Thyroid gland (tissue), 4 donors: ENCODE measurements around the gene SHOC2. TPM values are rescaled to one million over a fixed set of nuclear protein-coding genes. Genes with fewer than 3 reads are reported as not detected.

Source experiments
- DNase-seq, 2 donors: peaks; one replicate each; pipeline ENCODE4 v3.0.0-alpha.2; 2019
- H3K27ac ChIP-seq, 3 donors: fragments of 200-600 bp; sonication (generic); 1 replicate in 2 of 3; 2 replicates in 1 of 3; pipeline ENCODE4 v1.5.1; 2016 to 2019; ENCODE audit warnings: mild to moderate bottlenecking in 1 of 3, moderate library complexity in 1 of 3
- H3K27me3 ChIP-seq: fragments of 200-600 bp; sonication (generic); one replicate; pipeline ENCODE4 v1.5.1; 2019
- H3K36me3 ChIP-seq, 2 donors: fragments of 200-600 bp; sonication (generic); one replicate each; pipeline ENCODE4 v1.5.1; 2016 to 2019
- H3K4me1 ChIP-seq, 2 donors: fragments of 200-600 bp; sonication (generic); one replicate each; pipeline ENCODE4 v1.5.1; 2017 to 2019
- H3K4me3 ChIP-seq, 3 donors: fragments of 200-600 bp; sonication (generic); replicated peaks in 1 of 3; 1 replicate in 2 of 3; 2 replicates in 1 of 3; pipeline ENCODE4 v1.5.1; 2016; ENCODE audit warnings: mild to moderate bottlenecking in 1 of 3
- H3K9me3 ChIP-seq: fragments of 200-600 bp; sonication (generic); one replicate; pipeline ENCODE4 v1.5.1; 2017
- CTCF ChIP-seq, 6 experiments: fragments of 200-600 bp in 3 of 6; fragments of 450-650 bp in 3 of 6; sonication (generic) in 3 of 6; IDR thresholded peaks; one replicate each; pipeline ENCODE4 v1.5.1; 2016 to 2019; ENCODE audit warnings: antibody characterized with exemption in 6 of 6, mild to moderate bottlenecking in 2 of 6, inconsistent platforms in 1 of 6, moderate library complexity in 1 of 6
- POLR2A ChIP-seq, 2 donors: fragments of 450-650 bp; IDR thresholded peaks; one replicate each; pipeline ENCODE4 v1.6.1; 2017; ENCODE audit warnings: antibody characterized with exemption in 2 of 2, mild to moderate bottlenecking in 2 of 2, moderate library complexity in 1 of 2
- WGBS, 2 donors: methylation state at CpG; one replicate each; pipeline ENCODE4 v1.1.5; 2017; 5-methylcytosine and 5-hydroxymethylcytosine counted together
- intact Hi-C: fragments of 100-400 bp; cut with DNase I; formaldehyde crosslinking; loops from one replicate; pipeline ENCODE4 v1.15.1; 2023
- total RNA-seq, 4 donors: library from RNA; depleted of rRNA; stranded (reverse); fragments of >200 nt; gene quantifications; one replicate each; pipeline ENCODE4 v1.2.3, GENCODE V29; 2016

Gene SHOC2
- total RNA-seq, 4 donors from 2014 or later = 62.2 to 96.2 (median 71.1) TPM

GRCh38 chr10:110901954-110902819 lies 17.2 kb upstream of the SHOC2 start:
- TF ChIP-seq CTCF (IDR thresholded peaks at IDR 0.05) = no peak
- TF ChIP-seq POLR2A (IDR thresholded peaks at IDR 0.05) = no peak
- intact Hi-C loops = no loop called here
- peaks cover 4 to 16% of the 10 kb centered on the region in 2 donors for H3K36me3 ChIP-seq
- H3K9me3 ChIP-seq = no peaks in the 10 kb centered on the region
- H3K4me1 ChIP-seq = peaks cover 0 to 8% of the 10 kb centered on the region in 2 donors
- no peaks in the 10 kb centered on the region for H3K27me3 ChIP-seq
- H3K4me3 ChIP-seq = no peak overlapping the region
- 81 to 83% methylated on average over 7 of the region's 7 CpGs for WGBS, 2 donors
- no peak for DNase-seq
- H3K27ac ChIP-seq = peak overlapping the region in 1 of 3 donors; percentile 47

GRCh38 chr10:110903280-110904278 lies 15.8 kb upstream of the SHOC2 start:
- Histone ChIP-seq H3K27me3 (no peaks in the 10 kb centered on the region), H3K27ac (peak overlapping the region in 1 of 3 donors; percentile 47), H3K9me3 (no peaks in the 10 kb centered on the region), H3K4me1 (peaks cover 0 to 8% of the 10 kb centered on the region in 2 donors), H3K36me3 (peaks cover 4 to 10% of the 10 kb centered on the region in 2 donors), H3K4me3 (no peak overlapping the region)
- TF ChIP-seq CTCF (IDR thresholded peaks at IDR 0.05) = no peak
- TF ChIP-seq POLR2A (IDR thresholded peaks at IDR 0.05) = no peak
- intact Hi-C loops = no loop called here
- 81 to 84% methylated on average over 3 of the region's 3 CpGs for WGBS, 2 donors
- DNase-seq = no peak

- 84 to 89% methylated on average over 4 of the region's 4 CpGs for WGBS, 2 donors
- H3K36me3 ChIP-seq = no peaks in the 10 kb centered on the region
- no peak for DNase-seq
- H3K27me3 ChIP-seq = no peaks in the 10 kb centered on the region
- TF ChIP-seq POLR2A (IDR thresholded peaks at IDR 0.05) (no peak), CTCF (IDR thresholded peaks at IDR 0.05) (no peak)
- intact Hi-C loops = no loop called here
- no peaks in the 10 kb centered on the region for H3K9me3 ChIP-seq
- peaks cover 14 to 22% of the 10 kb centered on the region in 2 donors for H3K4me1 ChIP-seq
- H3K4me3 ChIP-seq = no peak overlapping the region
- no peak overlapping the region for H3K27ac ChIP-seq
Measured at GRCh38 chr10:110910138-110910537, 9.3 kb upstream of the SHOC2 start.

GRCh38 chr10:110912374-110912773 lies 7.0 kb upstream of the SHOC2 start:
- no peak for TF ChIP-seq CTCF (IDR thresholded peaks at IDR 0.05)
- 88 to 89% methylated on average over 3 of the region's 3 CpGs for WGBS, 2 donors
- no peak for DNase-seq
- Histone ChIP-seq H3K27me3 (no peaks in the 10 kb centered on the region), H3K27ac (peak overlapping the region in 2 of 3 donors; percentile 48 to 98), H3K4me1 (peaks cover 34 to 44% of the 10 kb centered on the region in 2 donors), H3K9me3 (no peaks in the 10 kb centered on the region), H3K36me3 (no peaks in the 10 kb centered on the region), H3K4me3 (no peak overlapping the region)
- intact Hi-C loops = no loop called here
